ENCODE results near the gene CCNY. TPM values are rescaled to one million over a fixed set of nuclear protein-coding genes. Genes with fewer than 3 reads are reported as not detected.

CCNY gene
- total RNA-seq, 1 experiment from 2014 or later = 51.9 TPM

DNA sequence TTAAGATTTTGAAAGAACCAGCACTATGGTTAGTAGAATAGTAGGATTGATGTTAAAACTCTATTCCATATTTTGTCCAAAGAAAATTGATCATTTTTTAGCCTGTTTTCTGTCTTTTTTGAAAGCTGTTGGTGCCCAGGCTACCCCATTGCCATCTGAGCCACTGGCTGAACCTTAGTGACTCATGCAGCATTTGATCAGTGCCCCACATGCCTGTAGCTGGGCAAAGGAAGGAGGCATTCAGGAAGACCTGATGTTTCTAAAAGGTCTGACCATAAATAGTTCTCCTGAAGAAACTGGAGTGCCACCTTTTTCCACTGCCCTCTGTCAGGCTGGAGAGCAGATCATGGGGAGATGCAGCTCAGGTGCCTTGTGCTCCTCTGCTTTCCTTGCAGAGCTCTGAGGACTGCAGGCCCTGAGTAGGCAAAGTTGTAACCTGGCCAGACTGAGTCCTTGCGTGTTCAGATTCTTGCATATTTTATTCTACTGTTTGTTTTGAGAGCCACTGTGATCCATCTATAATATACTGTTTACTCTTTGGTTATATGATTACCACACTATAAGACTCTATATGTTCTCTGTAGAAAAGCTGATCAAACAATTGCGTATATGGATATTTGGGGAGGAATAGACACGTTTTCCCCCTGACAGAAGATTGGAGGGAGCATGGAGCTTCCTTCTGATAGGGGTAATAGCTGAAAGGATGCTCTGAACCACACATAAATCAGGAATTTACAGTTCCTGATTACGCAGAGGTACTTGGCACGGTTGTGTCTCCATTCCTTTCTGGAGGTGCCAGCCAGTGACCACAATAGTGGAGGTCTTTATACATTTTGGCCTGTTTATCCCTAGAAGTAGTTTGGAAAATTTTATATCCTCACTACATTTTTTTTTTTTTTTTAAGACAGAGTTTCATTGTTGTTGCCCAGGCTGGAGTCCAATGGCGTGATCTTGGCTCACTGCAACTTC is 219.9 kb downstream of the CCNY start:
- no TSS peak for BruUV-seq (replicated peaks)
- TF ChIP-seq, protein P1, sequence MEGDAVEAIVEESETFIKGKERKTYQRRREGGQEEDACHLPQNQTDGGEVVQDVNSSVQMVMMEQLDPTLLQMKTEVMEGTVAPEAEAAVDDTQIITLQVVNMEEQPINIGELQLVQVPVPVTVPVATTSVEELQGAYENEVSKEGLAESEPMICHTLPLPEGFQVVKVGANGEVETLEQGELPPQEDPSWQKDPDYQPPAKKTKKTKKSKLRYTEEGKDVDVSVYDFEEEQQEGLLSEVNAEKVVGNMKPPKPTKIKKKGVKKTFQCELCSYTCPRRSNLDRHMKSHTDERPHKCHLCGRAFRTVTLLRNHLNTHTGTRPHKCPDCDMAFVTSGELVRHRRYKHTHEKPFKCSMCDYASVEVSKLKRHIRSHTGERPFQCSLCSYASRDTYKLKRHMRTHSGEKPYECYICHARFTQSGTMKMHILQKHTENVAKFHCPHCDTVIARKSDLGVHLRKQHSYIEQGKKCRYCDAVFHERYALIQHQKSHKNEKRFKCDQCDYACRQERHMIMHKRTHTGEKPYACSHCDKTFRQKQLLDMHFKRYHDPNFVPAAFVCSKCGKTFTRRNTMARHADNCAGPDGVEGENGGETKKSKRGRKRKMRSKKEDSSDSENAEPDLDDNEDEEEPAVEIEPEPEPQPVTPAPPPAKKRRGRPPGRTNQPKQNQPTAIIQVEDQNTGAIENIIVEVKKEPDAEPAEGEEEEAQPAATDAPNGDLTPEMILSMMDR (IDR thresholded peaks at IDR 0.05) = no peak
- Histone ChIP-seq H3K27ac (ENCODE audit: low read length) (no peak overlapping the region), H3K27me3 (ENCODE audit: control insufficient read depth, insufficient read depth, low read length) (no peaks in the 10 kb centered on the region), H3K9me3 (ENCODE audit: control insufficient read depth, insufficient read depth, low read depth, low read length) (no peaks in the 10 kb centered on the region), H3K4me3 (ENCODE audit: low read depth in 2 of 2, low read length in 2 of 2) (no peak overlapping the region), H3K36me3 (ENCODE audit: control insufficient read depth, insufficient read depth, low read length) (no peaks in the 10 kb centered on the region), H3K4me1 (ENCODE audit: control insufficient read depth, insufficient read depth, low read length) (no peaks in the 10 kb centered on the region)
- no peak for ATAC-seq
- no peak for DNase-seq (ENCODE audit: low read depth, low spot score)
- ChIA-PET POLR2A (no interaction called here), CTCF (interaction anchor here (0.5 kb wide), 1 partner anchor 316 kb away, joined by 10 read pairs; no protein-coding TSS in a partner anchor)
- intact Hi-C loops (cut with micrococcal nuclease; ENCODE audit: unreplicated experiment) (no loop called here), in situ Hi-C loops (cut with HindIII; ENCODE audit: low pct_unique_long_range_greater_than_20kb, low sequenced_read_pairs) (no loop called here)

GRCh38 chr10:35558276-35558675 is 222.0 kb downstream of the CCNY start:
- CTCF ChIA-PET = no interaction called here
- no peak overlapping the region for H3K4me3 ChIP-seq (ENCODE audit: low read depth in 2 of 2, low read length in 2 of 2)
- POLR2A ChIA-PET = no interaction called here
- no peak for DNase-seq (ENCODE audit: low read depth, low spot score)
- no peak overlapping the region for H3K27ac ChIP-seq (ENCODE audit: low read length)
- H3K9me3 ChIP-seq (ENCODE audit: control insufficient read depth, insufficient read depth, low read depth, low read length) = no peaks in the 10 kb centered on the region
- H3K27me3 ChIP-seq (ENCODE audit: control insufficient read depth, insufficient read depth, low read length) = no peaks in the 10 kb centered on the region
- no TSS peak for BruUV-seq (replicated peaks)
- in situ Hi-C loops (cut with HindIII; ENCODE audit: low pct_unique_long_range_greater_than_20kb, low sequenced_read_pairs) (no loop called here), intact Hi-C loops (cut with micrococcal nuclease; ENCODE audit: unreplicated experiment) (no loop called here)
- TF ChIP-seq SIN3A (IDR thresholded peaks at IDR 0.05; ENCODE audit: borderline replicate concordance, insufficient read depth, low read depth, low read length) (no peak), TCF7L2 (IDR thresholded peaks at IDR 0.05; ENCODE audit: low read depth, low read length) (no peak), POLR2AphosphoS5 (IDR thresholded peaks at IDR 0.05; ENCODE audit: low read depth, low read length) (no peak)
- TF ChIP-seq, protein P1 (IDR thresholded peaks at IDR 0.05) = no peak
- no peaks in the 10 kb centered on the region for H3K36me3 ChIP-seq (ENCODE audit: control insufficient read depth, insufficient read depth, low read length)
- no peaks in the 10 kb centered on the region for H3K4me1 ChIP-seq (ENCODE audit: control insufficient read depth, insufficient read depth, low read length)
- no peak for ATAC-seq

DNA sequence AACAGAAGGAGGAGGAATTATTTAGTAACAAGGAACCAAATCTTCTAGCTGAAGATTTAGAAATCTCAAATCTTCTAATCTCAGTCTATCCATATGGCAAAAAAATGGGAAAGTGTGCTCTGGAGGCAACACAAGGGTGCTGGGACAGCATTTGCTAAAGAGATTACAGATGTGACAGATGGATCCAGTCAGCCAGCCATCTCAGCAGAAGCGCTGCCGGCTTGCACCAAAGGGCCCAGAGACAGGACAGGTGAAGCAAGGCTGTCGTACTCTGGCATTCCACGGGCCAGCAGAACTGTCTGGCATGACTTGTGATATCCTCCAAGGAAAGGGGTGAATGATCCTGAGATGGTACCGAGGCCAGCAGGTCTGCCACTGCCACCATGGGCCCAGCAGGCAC is 223.1 kb downstream of the CCNY start:
- ChIA-PET POLR2A (no interaction called here), CTCF (interaction anchor here (0.6 kb wide), 1 partner anchor 140 kb away, joined by 6 read pairs; no protein-coding TSS in a partner anchor)
- ATAC-seq (no peak), DNase-seq (ENCODE audit: low read depth, low spot score) (no peak)
- intact Hi-C loops (cut with micrococcal nuclease; ENCODE audit: unreplicated experiment) = no loop called here
- in situ Hi-C loops (cut with HindIII; ENCODE audit: low pct_unique_long_range_greater_than_20kb, low sequenced_read_pairs) = no loop called here
- TF ChIP-seq REST (IDR thresholded peaks at IDR 0.05; ENCODE audit: insufficient read depth in 1 of 2, low read depth in 2 of 2, low read length in 1 of 2) = no peak
- TF ChIP-seq TCF7L2 (IDR thresholded peaks at IDR 0.05; ENCODE audit: low read depth, low read length) = no peak
- no peak for TF ChIP-seq SIN3A (IDR thresholded peaks at IDR 0.05; ENCODE audit: borderline replicate concordance, insufficient read depth, low read depth, low read length)
- TF ChIP-seq, protein P1 (IDR thresholded peaks at IDR 0.05) = no peak
- no peak overlapping the region for H3K4me3 ChIP-seq (ENCODE audit: low read depth in 2 of 2, low read length in 2 of 2)
- H3K27me3 ChIP-seq (ENCODE audit: control insufficient read depth, insufficient read depth, low read length) = no peaks in the 10 kb centered on the region
- H3K9me3 ChIP-seq (ENCODE audit: control insufficient read depth, insufficient read depth, low read depth, low read length) = no peaks in the 10 kb centered on the region
- no peak overlapping the region for H3K27ac ChIP-seq (ENCODE audit: low read length)
- no peaks in the 10 kb centered on the region for H3K4me1 ChIP-seq (ENCODE audit: control insufficient read depth, insufficient read depth, low read length)
- H3K36me3 ChIP-seq (ENCODE audit: control insufficient read depth, insufficient read depth, low read length) = no peaks in the 10 kb centered on the region
- BruUV-seq (replicated peaks) = no TSS peak

Measured in Panc1 (cell line).